Activated CD4-positive, alpha-beta memory T cell treated with anti-CD3 and anti-CD28 coated beads for 36 hours (primary cell): ENCODE results near the gene DDX3X. TPM values are rescaled to one million over a fixed set of nuclear protein-coding genes. Genes with fewer than 3 reads are reported as not detected.
"Not testable (repeated sequence)": the region's sequence is repeated elsewhere in the genome, so short reads cannot be mapped to it uniquely, and the experiment has no call there.

Experiments used
- CTCF ChIA-PET: fragments of 350-600 bp; sonication (Branson Sonifier 250); formaldehyde crosslinking; loops from one replicate; lab custom pipeline; 2021; ENCODE audit warnings: antibody characterized with exemption, inconsistent platforms; lab: Charles Lee
- POLR2A ChIA-PET: fragments of 350-600 bp; sonication (Branson Sonifier 250); formaldehyde crosslinking; loops from one replicate; lab custom pipeline; 2021; ENCODE audit warnings: antibody characterized with exemption; lab: Charles Lee
- DNase-seq: peaks from one replicate; pipeline ENCODE4 v3.0.0-alpha.2; 2020
- H3K27ac Mint-ChIP-seq: one replicate; pipeline ENCODE4 v1.8.0; 2021; ENCODE audit warnings: mixed read lengths
- H3K27me3 Mint-ChIP-seq: one replicate; pipeline ENCODE4 v1.8.0; 2021; ENCODE audit warnings: mixed read lengths
- H3K36me3 Mint-ChIP-seq: one replicate; pipeline ENCODE4 v1.8.0; 2021; ENCODE audit warnings: mixed read lengths
- H3K4me1 Mint-ChIP-seq: one replicate; pipeline ENCODE4 v1.8.0; 2021; ENCODE audit warnings: low read depth, mixed read lengths
- H3K4me3 Mint-ChIP-seq: one replicate; pipeline ENCODE4 v1.8.0; 2021; ENCODE audit warnings: mild to moderate bottlenecking, mixed read lengths
- H3K9me3 Mint-ChIP-seq: one replicate; pipeline ENCODE4 v1.8.0; 2021; ENCODE audit warnings: mixed read lengths
- intact Hi-C: fragments of 100-400 bp; cut with micrococcal nuclease; formaldehyde crosslinking; loops from one replicate; pipeline ENCODE4 v1.15.1; 2023
- total RNA-seq, 2 experiments: library from RNA; stranded (reverse); gene quantifications; one replicate each; pipeline ENCODE4 v1.2.3, GENCODE V29; 2021

DDX3X gene
- total RNA-seq = 100 to 1,000 TPM; 216 to 218 TPM

GRCh38 chrX:41333744-41334362, at the start of gene DDX3X:
Gene DDX3X, plus strand, starts transcription at chrX:41334162. Its CDS starts 91 bp downstream, at chrX:41334253.
- peaks cover 41% of the 10 kb centered on the region for H3K36me3 Mint-ChIP-seq
- H3K27me3 Mint-ChIP-seq = peaks cover 1% of the 10 kb centered on the region
- CTCF ChIA-PET = interaction anchor here (0.6 to 0.7 kb wide), 2 partner anchors 42 to 51 kb away, joined by 3 to 4 read pairs; no protein-coding TSS in a partner anchor
- H3K9me3 Mint-ChIP-seq = no peaks in the 10 kb centered on the region
- POLR2A ChIA-PET = interaction anchor here (0.5 to 1.4 kb wide), 7 partner anchors 9 to 754 kb away, joined by 3 to 4 read pairs (median 3); partner anchors contain the start of gene USP9X
- peak within 1 kb of the TSS; percentile 93 for H3K4me3 Mint-ChIP-seq
- peak within 1 kb of the TSS; percentile 100 for H3K27ac Mint-ChIP-seq
- intact Hi-C loops = loop anchor here (1.0 to 5.0 kb wide), 7 partner anchors 49 to 599 kb away; partner anchors contain the start of genes CASK, MED14 and USP9X
- H3K4me1 Mint-ChIP-seq = peaks cover 17% of the 10 kb centered on the region
- DNase-seq = peak; percentile 89

GRCh38 chrX:41285928-41286327, 48.0 kb upstream of the DDX3X start:
- CTCF ChIA-PET = not testable (repeated sequence)

GRCh38 chrX:41288641-41289040, 45.3 kb upstream of the DDX3X start:
- intact Hi-C loops = no loop called here
- no peaks in the 10 kb centered on the region for H3K36me3 Mint-ChIP-seq
- H3K4me3 Mint-ChIP-seq = no peak overlapping the region
- no peak overlapping the region for H3K27ac Mint-ChIP-seq
- CTCF ChIA-PET = no interaction called here
- POLR2A ChIA-PET = no interaction called here
- peaks cover 5% of the 10 kb centered on the region for H3K9me3 Mint-ChIP-seq
- H3K27me3 Mint-ChIP-seq = no peaks in the 10 kb centered on the region
- H3K4me1 Mint-ChIP-seq = no peaks in the 10 kb centered on the region
- DNase-seq = no peak

More at GRCh38 chrX:41285928-41286327, 48.0 kb upstream of the DDX3X start:
- POLR2A ChIA-PET, H3K4me3 Mint-ChIP-seq, H3K27me3 Mint-ChIP-seq, H3K36me3 Mint-ChIP-seq, DNase-seq, intact Hi-C loops, H3K4me1 Mint-ChIP-seq, H3K27ac Mint-ChIP-seq, H3K9me3 Mint-ChIP-seq: not testable (repeated sequence)

GRCh38 chrX:41289095-41289494, 44.9 kb upstream of the DDX3X start:
- H3K4me1 Mint-ChIP-seq = no peaks in the 10 kb centered on the region
- H3K4me3 Mint-ChIP-seq = no peak overlapping the region
- no peak for DNase-seq
- CTCF ChIA-PET = no interaction called here
- no peak overlapping the region for H3K27ac Mint-ChIP-seq
- H3K36me3 Mint-ChIP-seq = no peaks in the 10 kb centered on the region
- POLR2A ChIA-PET = no interaction called here
- peaks cover 5% of the 10 kb centered on the region for H3K9me3 Mint-ChIP-seq
- intact Hi-C loops = no loop called here
- no peaks in the 10 kb centered on the region for H3K27me3 Mint-ChIP-seq

GRCh38 chrX:41291309-41291708, 42.7 kb upstream of the DDX3X start:
- Mint-ChIP-seq H3K4me3 (no peak overlapping the region), H3K36me3 (no peaks in the 10 kb centered on the region), H3K9me3 (peaks cover 5% of the 10 kb centered on the region), H3K4me1 (no peaks in the 10 kb centered on the region), H3K27ac (no peak overlapping the region), H3K27me3 (no peaks in the 10 kb centered on the region)
- ChIA-PET CTCF (no interaction called here), POLR2A (no interaction called here)
- no peak for DNase-seq
- intact Hi-C loops = no loop called here

- H3K27me3 Mint-ChIP-seq = no peaks in the 10 kb centered on the region
- peak; percentile 28 for DNase-seq
- intact Hi-C loops = no loop called here
- peaks cover 5% of the 10 kb centered on the region for H3K9me3 Mint-ChIP-seq
- H3K27ac Mint-ChIP-seq = no peak overlapping the region
- H3K4me3 Mint-ChIP-seq = no peak overlapping the region
- ChIA-PET POLR2A (no interaction called here), CTCF (interaction anchor here (0.6 to 1.1 kb wide), 2 partner anchors 164 to 1925 kb away, joined by 3 to 4 read pairs; no protein-coding TSS in a partner anchor)
- no peaks in the 10 kb centered on the region for H3K36me3 Mint-ChIP-seq
- no peaks in the 10 kb centered on the region for H3K4me1 Mint-ChIP-seq
Observed at GRCh38 chrX:41293269-41293668, 40.7 kb upstream of the DDX3X start.

- no peak overlapping the region for H3K27ac Mint-ChIP-seq
- H3K27me3 Mint-ChIP-seq = no peaks in the 10 kb centered on the region
Observed at GRCh38 chrX:41300758-41301437, 33.1 kb upstream of the DDX3X start.

GRCh38 chrX:41301438-41301824, 32.5 kb upstream of the DDX3X start:
- H3K9me3 Mint-ChIP-seq = no peaks in the 10 kb centered on the region
- intact Hi-C loops = no loop called here
- CTCF ChIA-PET = no interaction called here

More at GRCh38 chrX:41300758-41301437, 33.1 kb upstream of the DDX3X start:
- Mint-ChIP-seq H3K4me3 (no peak overlapping the region), H3K4me1 (no peaks in the 10 kb centered on the region), H3K9me3 (no peaks in the 10 kb centered on the region), H3K36me3 (no peaks in the 10 kb centered on the region)
- DNase-seq = no peak
- intact Hi-C loops = no loop called here
- ChIA-PET POLR2A (no interaction called here), CTCF (no interaction called here)

GRCh38 chrX:41302370-41302769, 31.6 kb upstream of the DDX3X start:
- CTCF ChIA-PET = no interaction called here
- Mint-ChIP-seq H3K27me3 (no peaks in the 10 kb centered on the region), H3K4me1 (no peaks in the 10 kb centered on the region), H3K36me3 (no peaks in the 10 kb centered on the region), H3K27ac (no peak overlapping the region), H3K4me3 (no peak overlapping the region), H3K9me3 (no peaks in the 10 kb centered on the region)
- intact Hi-C loops = no loop called here
- POLR2A ChIA-PET = no interaction called here
- DNase-seq = no peak

More at GRCh38 chrX:41301438-41301824, 32.5 kb upstream of the DDX3X start:
- no peak overlapping the region for H3K27ac Mint-ChIP-seq
- H3K27me3 Mint-ChIP-seq = no peaks in the 10 kb centered on the region
- no peak overlapping the region for H3K4me3 Mint-ChIP-seq
- POLR2A ChIA-PET = no interaction called here
- no peak for DNase-seq
- no peaks in the 10 kb centered on the region for H3K4me1 Mint-ChIP-seq
- no peaks in the 10 kb centered on the region for H3K36me3 Mint-ChIP-seq

GRCh38 chrX:41303013-41303412, 30.9 kb upstream of the DDX3X start:
- Mint-ChIP-seq H3K9me3 (no peaks in the 10 kb centered on the region), H3K36me3 (no peaks in the 10 kb centered on the region), H3K27ac (no peak overlapping the region), H3K27me3 (no peaks in the 10 kb centered on the region), H3K4me3 (no peak overlapping the region), H3K4me1 (no peaks in the 10 kb centered on the region)
- intact Hi-C loops = no loop called here
- no peak for DNase-seq
- ChIA-PET POLR2A (no interaction called here), CTCF (no interaction called here)

- H3K9me3 Mint-ChIP-seq = no peaks in the 10 kb centered on the region
- intact Hi-C loops = no loop called here
- no peak for DNase-seq
- no peaks in the 10 kb centered on the region for H3K27me3 Mint-ChIP-seq
- H3K36me3 Mint-ChIP-seq = no peaks in the 10 kb centered on the region
- CTCF ChIA-PET = no interaction called here
- POLR2A ChIA-PET = no interaction called here
- H3K4me3 Mint-ChIP-seq = no peak overlapping the region
- no peaks in the 10 kb centered on the region for H3K4me1 Mint-ChIP-seq
- H3K27ac Mint-ChIP-seq = no peak overlapping the region
Observed at GRCh38 chrX:41304178-41304577, 29.8 kb upstream of the DDX3X start.

- no peak for DNase-seq
- Mint-ChIP-seq H3K27me3 (no peaks in the 10 kb centered on the region), H3K36me3 (no peaks in the 10 kb centered on the region), H3K9me3 (no peaks in the 10 kb centered on the region), H3K4me3 (no peak overlapping the region), H3K27ac (no peak overlapping the region), H3K4me1 (peaks cover 3% of the 10 kb centered on the region)
- ChIA-PET POLR2A (no interaction called here), CTCF (no interaction called here)
- intact Hi-C loops = no loop called here
Observed at GRCh38 chrX:41308884-41309647, 24.9 kb upstream of the DDX3X start.
